Breast epithelium (tissue), 4 donors: Measurements from ENCODE around the gene FBXL13. TPM values are rescaled to one million over a fixed set of nuclear protein-coding genes. Genes with fewer than 3 reads are reported as not detected.

Experiments used
- DNase-seq, 2 donors: peaks; one replicate each; pipeline ENCODE4 v3.0.0-alpha.2; 2019; ENCODE audit warnings: low spot score in 2 of 2
- H3K27ac ChIP-seq, 2 donors: fragments of 200-600 bp; sonication (generic) in 1 of 2; one replicate each; pipeline ENCODE4 v1.5.1; 2016 to 2019; ENCODE audit warnings: mild to moderate bottlenecking in 1 of 2
- H3K27me3 ChIP-seq, 2 donors: fragments of 200-600 bp; sonication (generic) in 1 of 2; one replicate each; pipeline versions ENCODE4 v1.5.1 to v1.6.0; 2017 to 2019; ENCODE audit warnings: control low read depth in 1 of 2, mild to moderate bottlenecking in 1 of 2
- H3K36me3 ChIP-seq: fragments of 200-600 bp; one replicate; pipeline ENCODE4 v1.5.1; 2019
- H3K4me1 ChIP-seq, 2 donors: fragments of 200-600 bp; sonication (generic); one replicate each; pipeline ENCODE4 v1.5.1; 2016 to 2019; ENCODE audit warnings: control low read depth in 1 of 2
- H3K4me3 ChIP-seq, 3 donors: fragments of 200-600 bp; sonication (generic); 1 replicate in 2 of 3; 2 replicates in 1 of 3; pipeline ENCODE4 v1.5.1; 2016 to 2019; ENCODE audit warnings: mild to moderate bottlenecking in 3 of 3, moderate library complexity in 2 of 3
- H3K9me3 ChIP-seq, 2 donors: fragments of 200-600 bp; sonication (generic) in 1 of 2; one replicate each; pipeline ENCODE4 v1.5.1; 2016 to 2019; ENCODE audit warnings: control low read depth in 1 of 2
- CTCF ChIP-seq, 3 donors: fragments of 450-650 bp; IDR thresholded peaks; one replicate each; pipeline ENCODE4 v1.5.1; 2016 to 2017; ENCODE audit warnings: antibody characterized with exemption in 3 of 3, mild to moderate bottlenecking in 3 of 3, moderate library complexity in 3 of 3
- POLR2A ChIP-seq: fragments of 450-650 bp; IDR thresholded peaks from one replicate; pipeline ENCODE4 v1.6.1; 2016; ENCODE audit warnings: antibody characterized with exemption, mild to moderate bottlenecking, moderate library complexity
- POLR2AphosphoS5 ChIP-seq, 3 donors: sonication (generic); formaldehyde crosslinking; IDR thresholded peaks; one replicate each; pipeline ENCODE4 v1.6.1; 2017; ENCODE audit warnings: antibody characterized with exemption in 3 of 3
- intact Hi-C: fragments of 100-400 bp; cut with DNase I; formaldehyde crosslinking; loops from one replicate; pipeline ENCODE4 v1.15.1; 2023; ENCODE audit warnings: low total_unique reads
- total RNA-seq, 3 donors: library from RNA; depleted of rRNA; stranded (reverse); fragments of >200 nt; gene quantifications; one replicate each; pipeline ENCODE4 v1.1.0, GENCODE V29; 2016

The FBXL13 gene
- total RNA-seq, 3 donors from 2014 or later = 1.1 to 4.2 (median 3.3) TPM

DNA sequence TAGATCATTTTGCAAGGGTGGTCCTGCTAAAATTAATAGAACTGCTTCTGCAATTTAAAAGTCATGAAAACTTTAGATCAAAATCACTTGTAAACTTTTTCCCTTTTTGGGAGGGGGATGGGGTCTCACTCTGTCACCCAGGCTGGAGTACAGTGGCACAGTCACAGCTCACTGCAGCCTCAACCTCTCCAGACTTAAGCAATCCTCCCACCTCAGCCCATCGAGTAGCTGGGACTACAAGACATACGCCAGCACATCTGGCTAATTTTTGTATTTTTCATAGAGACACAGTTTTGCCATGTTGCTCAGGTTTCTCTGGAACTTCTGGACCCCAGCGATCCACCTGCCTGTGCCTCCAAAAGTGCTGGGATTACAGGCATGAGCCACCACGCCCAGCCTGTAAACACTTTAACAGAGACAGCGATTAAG is 82.1 kb downstream of the FBXL13 start:
- H3K27ac ChIP-seq = peak overlapping the region; percentile 6 to 16
- H3K27me3 ChIP-seq = no peaks in the 10 kb centered on the region
- H3K4me1 ChIP-seq = no peaks in the 10 kb centered on the region
- no peak for DNase-seq
- H3K4me3 ChIP-seq = no peak overlapping the region
- H3K9me3 ChIP-seq = no peaks in the 10 kb centered on the region
- TF ChIP-seq POLR2A = no peak
- no peak for TF ChIP-seq POLR2AphosphoS5 (IDR thresholded peaks at IDR 0.05)
- no peak for TF ChIP-seq CTCF (IDR thresholded peaks at IDR 0.05)
- intact Hi-C loops = no loop called here
- H3K36me3 ChIP-seq = no peaks in the 10 kb centered on the region

DNA sequence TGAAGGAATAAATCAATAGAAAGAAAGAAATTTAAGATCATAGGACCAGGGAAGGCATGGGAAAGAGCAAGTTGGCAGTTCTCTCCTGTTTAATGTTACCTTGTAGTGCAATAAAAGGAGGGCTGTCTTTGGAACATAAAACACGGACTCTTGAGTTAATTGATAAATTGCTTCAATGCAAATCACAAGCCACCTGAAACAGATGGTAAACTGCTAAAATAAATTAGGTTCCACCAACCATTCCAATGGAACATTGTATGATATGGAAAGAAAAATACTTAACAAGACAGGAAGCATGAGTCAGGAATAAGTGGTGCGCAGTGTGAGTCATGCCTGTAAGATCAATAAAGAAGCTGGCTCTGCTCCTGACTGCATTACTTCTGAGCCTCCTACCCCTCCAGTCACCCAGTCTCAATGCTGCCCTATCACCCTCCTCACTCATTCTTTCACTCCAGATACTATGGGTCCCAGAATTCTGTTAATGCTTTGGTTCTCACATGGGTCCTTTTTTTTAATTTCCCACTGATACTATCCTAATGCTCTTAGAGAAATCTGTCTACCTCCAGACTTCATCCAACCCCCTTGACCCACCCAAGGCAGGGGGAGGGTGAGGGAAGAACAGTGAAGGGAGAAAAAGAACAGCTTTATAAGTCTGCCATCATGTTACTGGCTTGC is 82.9 kb downstream of the FBXL13 start:
- Histone ChIP-seq H3K9me3 (no peaks in the 10 kb centered on the region), H3K4me1 (no peaks in the 10 kb centered on the region), H3K27me3 (no peaks in the 10 kb centered on the region), H3K36me3 (no peaks in the 10 kb centered on the region), H3K4me3 (no peak overlapping the region), H3K27ac (no peak overlapping the region)
- DNase-seq = no peak
- TF ChIP-seq POLR2AphosphoS5 (IDR thresholded peaks at IDR 0.05) = no peak
- no peak for TF ChIP-seq CTCF (IDR thresholded peaks at IDR 0.05)
- no peak for TF ChIP-seq POLR2A
- intact Hi-C loops = no loop called here

- H3K4me1 ChIP-seq = no peaks in the 10 kb centered on the region
- TF ChIP-seq POLR2A (no peak), CTCF (IDR thresholded peaks at IDR 0.05) (no peak), POLR2AphosphoS5 (IDR thresholded peaks at IDR 0.05) (no peak)
- intact Hi-C loops = no loop called here
- no peaks in the 10 kb centered on the region for H3K9me3 ChIP-seq
- H3K4me3 ChIP-seq = no peak overlapping the region
- no peaks in the 10 kb centered on the region for H3K27me3 ChIP-seq
- no peak overlapping the region for H3K27ac ChIP-seq
- H3K36me3 ChIP-seq = no peaks in the 10 kb centered on the region
- no peak for DNase-seq
Observed at GRCh38 chr7:102991077-102991539, 83.5 kb downstream of the FBXL13 start.

GRCh38 chr7:102990642-102991041 is 84.0 kb downstream of the FBXL13 start:
- no peak for DNase-seq
- intact Hi-C loops = no loop called here
- no peak for TF ChIP-seq POLR2A
- TF ChIP-seq CTCF (IDR thresholded peaks at IDR 0.05) = no peak
- TF ChIP-seq POLR2AphosphoS5 (IDR thresholded peaks at IDR 0.05) = no peak

GRCh38 chr7:102988631-102989560 is 85.7 kb downstream of the FBXL13 start:
- no peak for DNase-seq
- intact Hi-C loops = no loop called here
- Histone ChIP-seq H3K9me3 (no peaks in the 10 kb centered on the region), H3K27ac (no peak overlapping the region), H3K4me1 (no peaks in the 10 kb centered on the region), H3K27me3 (no peaks in the 10 kb centered on the region), H3K4me3 (no peak overlapping the region), H3K36me3 (no peaks in the 10 kb centered on the region)
- TF ChIP-seq POLR2A = no peak
- TF ChIP-seq POLR2AphosphoS5 (IDR thresholded peaks at IDR 0.05) = no peak
- no peak for TF ChIP-seq CTCF (IDR thresholded peaks at IDR 0.05)

More at GRCh38 chr7:102990642-102991041, 84.0 kb downstream of the FBXL13 start:
- H3K4me1 ChIP-seq = no peaks in the 10 kb centered on the region
- no peak overlapping the region for H3K4me3 ChIP-seq
- H3K27ac ChIP-seq = no peak overlapping the region
- no peaks in the 10 kb centered on the region for H3K9me3 ChIP-seq
- no peaks in the 10 kb centered on the region for H3K27me3 ChIP-seq
- H3K36me3 ChIP-seq = no peaks in the 10 kb centered on the region
